Stimulated activated CD4-positive, alpha-beta T cell treated with anti-CD3 and anti-CD28 coated beads, Interleukin-2, amount 100 ng/mL, for 48 hours (primary cell): ENCODE data around the gene SP5.
A peak's percentile ranks its signal among the peaks of the same experiment; 100 is the strongest.
"Not testable (repeated sequence)": the region's sequence is repeated elsewhere in the genome, so short reads cannot be mapped to it uniquely, and the experiment has no call there.

ENCODE experiments used
- DNase-seq, 2 donors: peaks; one replicate each; pipeline ENCODE4 v3.0.0-alpha.2; 2020

The SP5 gene

DNA sequence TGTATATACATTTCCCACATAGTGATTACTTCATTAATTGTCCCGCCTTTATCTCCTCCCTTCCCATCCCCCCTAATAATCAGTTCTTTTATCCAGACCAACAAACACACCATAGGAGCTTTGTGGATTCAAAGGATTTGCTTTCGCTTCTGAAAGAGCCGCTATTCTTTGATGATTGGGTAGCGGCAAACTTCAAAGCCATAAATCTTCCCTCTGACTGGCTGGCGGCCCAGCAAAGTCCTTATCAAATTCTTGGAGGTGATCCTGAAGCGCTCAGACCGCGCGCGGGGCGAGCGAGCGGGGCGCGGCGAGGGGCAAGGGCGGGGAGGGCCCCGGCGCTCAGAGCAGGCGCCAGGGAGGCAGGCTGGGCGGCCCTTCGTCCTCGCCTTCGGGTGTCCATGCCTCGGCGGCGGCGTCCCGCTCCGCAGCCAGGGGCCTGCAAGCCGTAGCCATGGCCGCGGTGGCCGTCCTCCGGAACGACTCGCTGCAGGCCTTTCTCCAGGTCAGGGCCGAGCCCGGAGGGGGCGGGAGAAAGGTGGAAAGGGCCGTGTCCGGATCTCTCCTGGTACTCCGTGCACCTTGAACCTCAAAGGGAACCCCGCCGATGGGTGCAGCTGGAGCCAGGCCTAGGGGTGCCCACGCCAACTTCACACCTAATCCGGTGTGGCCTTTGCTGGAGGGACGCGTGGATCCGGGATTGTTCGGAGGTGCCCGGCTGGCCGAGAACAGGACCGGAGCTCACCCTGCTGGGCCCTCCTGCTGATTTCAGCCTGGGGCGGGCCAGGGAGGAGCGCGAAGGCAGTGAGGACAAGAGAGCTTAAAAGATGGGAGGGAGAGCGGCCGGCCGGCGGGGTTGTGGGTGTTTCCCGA is at the start of gene SP5:
TSS of gene SP5 (plus strand) at position 276 of the 870 bp plus-strand sequence. CDS start at position 452, 176 bp downstream.
- DNase-seq = peak in 1 of 2 donors; percentile 11

DNA sequence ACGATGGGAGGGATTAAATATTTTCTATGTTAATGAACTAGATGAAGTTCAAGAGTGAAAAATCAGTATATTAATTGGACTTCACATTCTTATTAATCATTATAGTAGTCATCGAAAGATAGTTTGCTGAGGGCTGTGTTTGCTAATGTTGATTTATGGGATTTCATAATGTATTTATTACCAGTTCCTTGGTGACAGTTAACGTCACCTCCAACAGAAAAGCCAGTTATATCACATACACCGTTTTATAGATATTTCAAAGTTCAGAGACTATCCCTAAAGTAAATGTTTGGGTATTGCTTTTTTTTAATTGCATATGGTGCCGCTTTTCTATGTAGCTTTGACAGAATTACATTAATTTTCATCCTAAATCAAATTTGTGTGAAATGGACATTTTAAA is 49.4 kb upstream of the SP5 start:
- no peak for DNase-seq

DNA sequence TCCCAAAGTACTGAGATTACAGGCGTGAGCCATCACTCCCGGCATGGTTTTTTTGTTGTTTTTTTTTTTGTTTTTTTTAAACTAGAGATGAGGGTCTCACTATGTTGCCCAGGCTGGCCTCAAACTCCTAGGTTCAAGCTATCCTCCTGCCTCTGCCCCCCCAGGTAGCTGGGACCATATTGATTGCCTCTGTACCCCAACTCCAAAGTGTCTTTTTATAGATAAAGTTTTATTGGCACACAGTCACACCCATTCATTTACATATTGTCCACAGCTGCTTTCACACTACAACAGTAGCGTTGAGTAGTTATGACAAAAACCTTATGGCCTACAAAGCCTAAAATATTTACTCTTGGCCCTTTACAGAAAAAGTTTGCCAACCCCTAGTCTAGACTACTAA is 45.2 kb upstream of the SP5 start:
- DNase-seq = no peak

DNA sequence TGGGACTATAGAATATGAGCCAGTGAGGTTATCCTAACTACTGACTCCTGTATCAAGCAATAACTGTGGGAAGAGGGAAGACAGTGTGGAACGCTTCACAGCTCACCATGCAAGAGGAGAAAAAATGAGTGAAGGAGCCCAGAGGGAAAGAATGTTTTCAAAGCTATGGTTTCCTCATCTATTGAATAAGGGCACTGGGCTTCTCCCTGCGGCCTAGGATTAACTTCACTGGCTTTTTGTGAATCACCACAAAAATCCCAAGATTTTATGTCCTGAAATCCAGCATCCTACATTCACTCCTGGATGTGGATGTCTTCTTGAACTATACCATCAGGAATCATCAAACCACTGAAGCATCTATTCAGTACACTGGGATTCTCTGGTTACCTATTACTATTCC is 44.5 kb upstream of the SP5 start:
- DNase-seq = no peak

DNA sequence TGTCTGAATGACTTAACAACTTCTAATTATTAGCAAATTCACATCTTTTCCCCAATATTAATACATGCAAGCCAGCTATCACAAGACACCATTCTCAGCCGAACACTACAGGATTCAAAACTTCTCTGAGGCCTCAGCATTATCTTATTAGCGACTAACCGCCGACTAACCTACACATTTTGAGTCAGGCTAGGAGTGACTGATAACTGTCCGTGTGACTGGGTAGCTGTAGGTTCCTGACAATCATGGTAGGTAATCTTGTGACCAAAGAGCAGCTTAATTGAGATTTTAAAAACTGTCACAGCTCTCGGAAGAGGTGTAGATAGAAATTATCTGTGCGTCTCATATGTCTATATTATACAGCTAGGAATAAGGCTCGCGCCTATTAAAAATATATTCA is 44.1 kb upstream of the SP5 start:
- DNase-seq = no peak

DNA sequence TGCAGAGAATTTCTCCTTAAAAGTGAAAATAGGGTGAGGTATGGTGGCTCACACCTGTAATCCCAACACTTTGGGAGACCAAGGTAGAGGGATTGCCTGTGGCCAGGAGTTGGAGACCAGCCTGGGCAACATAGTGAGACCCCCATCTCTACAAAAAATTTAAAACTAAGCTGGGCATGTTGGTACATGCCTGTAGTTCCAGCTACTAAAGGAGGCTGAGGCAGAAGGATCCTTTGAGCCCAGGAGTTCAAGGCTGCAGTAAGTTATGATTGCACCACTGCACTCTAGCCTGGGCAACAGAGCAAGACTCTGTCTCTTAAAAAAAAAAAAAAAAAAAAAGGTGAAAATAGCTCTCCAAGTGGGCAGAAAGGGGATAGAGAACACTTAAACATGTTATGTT is 40.9 kb upstream of the SP5 start:
- not testable (repeated sequence) for DNase-seq

DNA sequence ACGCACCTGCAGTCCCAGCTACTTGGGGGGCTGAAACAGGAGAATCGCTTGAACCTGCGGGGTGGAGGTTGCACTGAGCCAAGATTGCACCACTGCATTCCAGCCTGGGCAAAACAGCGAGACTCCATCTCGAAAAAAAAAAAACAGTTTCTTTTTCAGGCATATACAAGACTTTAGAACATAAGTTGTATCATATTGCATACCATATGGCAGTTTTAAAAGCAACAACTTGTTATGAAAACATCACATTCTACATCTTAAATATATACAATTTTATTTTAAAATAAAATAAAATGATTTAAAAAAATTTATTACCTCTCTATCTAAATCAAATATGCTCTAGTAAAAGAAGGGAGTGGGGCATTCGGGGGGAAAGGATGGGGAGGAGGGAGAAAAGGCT is 39.4 kb upstream of the SP5 start:
- no peak for DNase-seq

DNA sequence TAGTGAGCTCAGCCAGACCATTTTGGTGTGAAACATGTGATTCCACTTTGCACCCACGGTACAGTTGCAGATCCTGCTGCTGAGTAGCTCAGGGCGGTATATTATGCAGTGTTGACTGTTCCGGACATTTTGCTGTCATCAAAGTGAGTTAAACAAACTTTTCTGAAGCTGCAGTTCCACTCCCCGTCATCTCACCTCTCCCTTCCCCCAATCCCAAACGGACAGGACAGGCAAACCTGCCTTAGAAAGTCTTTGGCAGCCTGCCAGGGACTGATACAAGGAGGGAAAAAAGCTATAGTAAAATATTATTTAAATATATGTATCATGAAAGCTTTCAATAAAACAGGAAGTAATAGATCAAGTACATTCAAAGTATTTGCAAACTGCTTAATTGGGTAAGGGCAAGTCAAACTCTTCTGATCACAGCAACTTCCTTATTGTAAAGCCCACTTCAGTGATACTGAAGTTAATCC is 35.5 kb upstream of the SP5 start:
- no peak for DNase-seq

DNA sequence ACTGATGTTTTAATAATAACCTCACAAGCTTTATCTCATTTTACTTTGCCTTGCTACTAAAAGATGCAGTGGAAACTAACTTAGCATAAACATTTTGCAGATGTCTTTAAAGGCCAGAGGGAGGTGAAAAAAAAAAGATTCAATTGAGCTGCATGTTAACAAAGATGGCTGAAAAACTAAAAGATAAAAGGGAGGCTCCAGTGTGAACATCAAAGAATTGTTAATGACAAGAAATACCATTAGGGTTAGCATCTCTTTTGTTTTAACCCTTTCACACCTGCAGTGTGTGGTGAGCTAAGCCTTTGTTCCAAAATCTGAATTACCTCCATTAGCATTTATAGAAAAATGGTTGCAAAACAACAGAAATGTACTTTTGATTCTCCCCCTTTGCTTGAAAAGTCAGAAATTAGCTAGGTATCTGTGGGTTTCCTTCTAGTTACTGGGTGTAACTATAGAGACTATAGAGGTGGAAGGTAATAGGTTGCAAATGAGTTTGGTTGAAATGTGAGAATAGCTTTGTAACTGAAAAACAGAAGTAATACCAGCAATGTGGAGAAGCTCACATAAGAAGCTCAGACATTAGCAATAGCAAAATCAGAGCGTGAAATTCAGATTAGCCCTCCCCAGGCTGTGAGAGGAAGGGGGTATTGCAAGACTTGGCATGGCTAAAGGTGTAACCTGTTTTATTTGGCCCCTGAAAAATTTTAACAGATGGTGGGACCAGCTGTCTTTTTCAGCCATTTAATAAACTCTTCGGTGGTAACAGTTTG is 34.8 kb upstream of the SP5 start:
- DNase-seq = no peak

DNA sequence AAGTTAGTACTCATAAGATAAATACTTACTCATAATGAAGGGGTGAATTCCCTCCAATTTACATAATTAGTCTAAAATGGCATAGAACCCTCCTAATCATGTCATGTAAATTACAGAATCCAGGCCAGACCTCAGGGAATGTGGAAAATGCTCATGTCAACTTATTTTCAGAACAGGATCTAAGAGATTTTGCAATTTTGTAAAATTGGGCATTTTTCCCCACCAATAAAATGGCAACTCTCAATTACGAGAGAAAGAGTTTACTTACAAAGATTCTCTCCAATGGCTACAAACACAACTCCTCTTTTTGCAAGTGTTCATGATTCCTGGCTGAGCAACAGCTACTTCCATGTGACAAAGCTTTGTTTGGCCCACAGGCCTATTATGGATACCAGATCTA is 33.8 kb upstream of the SP5 start:
- DNase-seq = no peak

DNA sequence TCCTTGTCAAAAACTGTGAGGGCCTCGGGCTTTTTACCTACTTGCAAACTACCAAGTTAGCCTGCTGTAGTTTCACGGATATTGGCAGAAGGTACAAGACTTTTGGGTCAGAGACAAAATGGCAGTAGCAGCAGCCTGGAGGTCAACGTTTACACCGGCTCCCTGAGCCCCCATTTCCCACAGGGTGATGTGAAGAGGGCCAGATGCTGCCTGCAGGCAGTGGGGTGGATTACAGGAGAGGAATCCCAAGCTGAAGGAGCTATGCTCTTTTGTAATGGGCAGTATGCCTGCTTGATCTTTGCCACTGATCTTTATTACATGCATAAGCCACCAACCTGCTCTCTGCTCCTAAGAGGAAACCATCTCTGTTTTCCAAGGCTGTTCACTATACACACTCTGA is 29.5 kb upstream of the SP5 start:
- DNase-seq = no peak

DNA sequence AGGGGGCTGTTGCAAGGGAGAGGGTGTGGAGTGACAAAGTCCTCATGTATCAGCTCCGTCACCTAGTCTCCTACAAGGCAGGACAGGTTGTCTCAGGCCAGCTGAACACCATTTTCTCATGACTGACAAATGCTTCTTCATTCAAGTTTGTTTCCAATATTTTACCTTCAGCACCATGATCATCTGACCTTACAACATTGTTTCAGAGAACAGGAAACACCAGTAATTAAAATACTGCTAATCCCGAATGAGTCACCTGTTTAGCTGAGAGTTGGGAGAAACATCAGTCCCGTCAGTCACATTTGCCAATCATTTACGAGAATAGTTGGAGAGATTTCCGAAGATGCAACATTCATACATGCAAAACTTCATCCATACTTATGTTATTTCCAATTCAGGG is 25.7 kb upstream of the SP5 start:
- no peak for DNase-seq

DNA sequence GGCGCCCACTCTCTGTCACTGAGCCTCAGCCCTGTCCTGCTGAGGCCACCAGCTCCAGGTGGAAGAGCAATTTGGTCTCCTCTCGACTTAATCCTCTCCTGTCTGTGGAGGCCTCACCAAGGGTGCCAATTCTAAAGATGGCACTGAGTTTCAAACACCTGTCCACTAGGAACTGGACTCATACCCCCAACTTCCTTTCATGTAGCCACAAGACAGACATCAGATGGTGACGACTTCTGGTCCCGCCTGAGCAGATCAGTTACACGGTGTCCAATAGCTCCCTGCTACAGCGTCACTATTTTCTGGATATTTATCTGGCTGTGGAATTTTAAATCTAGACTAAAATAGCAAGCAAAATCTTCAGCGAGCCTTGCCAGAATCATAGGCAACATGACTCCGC is 24.5 kb upstream of the SP5 start:
- DNase-seq = no peak

DNA sequence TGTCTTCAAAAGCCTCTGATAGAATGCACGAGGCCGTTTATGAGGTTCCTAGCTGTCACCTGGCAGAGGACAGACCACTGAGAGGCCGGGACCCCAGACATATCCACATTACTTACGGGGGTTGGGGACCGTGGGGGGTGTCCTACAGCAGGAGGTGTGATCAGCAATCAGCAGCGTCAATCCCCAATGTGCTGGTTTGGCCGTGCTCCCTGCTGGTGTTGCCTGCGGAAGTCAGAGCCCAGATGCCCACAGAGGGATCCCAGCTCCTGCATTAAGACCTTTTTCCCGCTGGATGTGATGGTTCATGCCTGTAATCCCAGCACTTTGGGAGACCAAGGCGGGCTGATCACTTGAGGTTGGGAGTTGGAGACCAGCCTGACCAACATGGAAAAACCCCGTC is 20.8 kb upstream of the SP5 start:
- DNase-seq = no peak

DNA sequence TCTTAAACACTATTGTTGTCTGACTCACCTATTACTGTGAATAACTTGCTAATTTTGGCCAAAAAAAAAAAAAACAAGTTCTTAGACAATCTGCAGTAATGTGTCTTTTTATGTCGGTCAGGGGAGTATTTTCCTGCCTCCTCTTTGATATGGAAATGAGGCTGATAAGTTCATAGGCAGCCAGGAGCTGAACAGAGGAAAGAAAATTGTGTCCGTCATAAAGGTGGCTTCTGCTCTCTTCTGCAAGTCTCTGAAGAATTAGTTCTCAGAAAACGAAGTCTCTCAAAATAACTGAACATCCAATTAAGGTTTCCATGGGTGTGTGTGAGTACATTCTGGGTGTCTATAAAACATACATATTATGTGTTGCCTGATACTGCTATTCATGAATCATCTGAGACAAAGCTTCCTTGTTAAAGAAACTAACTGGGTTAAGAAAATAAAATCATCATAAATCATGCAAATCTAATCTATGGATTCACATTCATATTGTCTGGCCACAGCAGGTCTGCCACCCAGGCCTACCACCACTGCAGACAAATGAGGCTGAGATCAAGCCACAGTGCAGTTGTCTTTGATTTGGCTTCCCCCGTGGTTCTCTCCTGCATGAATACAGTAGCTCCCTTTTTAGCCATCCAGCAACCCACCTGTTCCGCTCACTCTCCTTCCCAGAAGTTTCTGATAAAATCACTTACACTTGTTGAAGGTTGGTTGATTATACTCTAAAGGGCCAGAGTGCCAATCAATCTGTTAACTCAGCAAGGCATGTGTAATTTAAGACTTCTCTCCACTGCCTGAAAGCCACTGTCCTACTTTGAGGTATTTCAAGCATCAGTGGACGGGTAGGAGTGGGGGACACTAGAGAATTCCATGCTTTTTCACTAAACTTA is 19.4 kb upstream of the SP5 start:
- DNase-seq = no peak

DNA sequence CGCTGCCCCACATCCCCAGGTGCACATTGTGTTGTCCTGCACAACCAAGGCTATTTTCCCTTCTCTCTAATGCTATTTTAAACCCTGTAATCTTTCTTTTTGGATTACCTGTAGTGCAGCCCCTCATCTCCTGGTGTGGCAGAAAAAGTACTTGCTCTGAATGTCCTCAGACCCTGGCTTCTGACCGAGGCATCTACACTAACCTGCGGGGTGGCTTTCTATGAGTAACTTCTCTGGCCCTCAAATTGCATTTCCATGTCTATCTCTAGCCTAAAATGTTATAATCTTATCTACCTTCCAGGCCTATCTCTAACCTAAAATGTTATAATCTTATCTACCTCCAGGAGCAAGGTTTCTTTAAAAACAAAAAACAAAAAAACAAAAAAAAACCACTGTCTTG is 18.2 kb upstream of the SP5 start:
- DNase-seq = no peak

DNA sequence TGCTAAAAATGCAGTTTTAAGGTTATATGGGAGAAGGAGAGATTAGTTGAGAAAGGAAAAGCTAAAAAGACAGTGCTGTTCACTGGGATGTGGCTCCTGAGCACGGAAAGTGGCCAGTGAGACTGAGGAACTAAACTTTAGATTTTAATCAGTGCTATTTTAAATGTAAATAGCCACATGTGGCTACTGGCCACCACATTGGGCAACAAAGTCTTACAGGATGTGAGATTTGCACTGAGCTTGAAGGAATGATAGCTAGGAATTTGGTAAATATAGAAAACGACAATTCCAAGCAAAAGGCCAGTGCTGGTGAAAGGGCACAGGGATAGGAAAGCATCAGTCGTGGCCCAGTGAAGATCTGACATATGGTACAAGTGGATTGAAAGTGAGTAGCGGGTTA is 14.1 kb upstream of the SP5 start:
- DNase-seq = no peak

DNA sequence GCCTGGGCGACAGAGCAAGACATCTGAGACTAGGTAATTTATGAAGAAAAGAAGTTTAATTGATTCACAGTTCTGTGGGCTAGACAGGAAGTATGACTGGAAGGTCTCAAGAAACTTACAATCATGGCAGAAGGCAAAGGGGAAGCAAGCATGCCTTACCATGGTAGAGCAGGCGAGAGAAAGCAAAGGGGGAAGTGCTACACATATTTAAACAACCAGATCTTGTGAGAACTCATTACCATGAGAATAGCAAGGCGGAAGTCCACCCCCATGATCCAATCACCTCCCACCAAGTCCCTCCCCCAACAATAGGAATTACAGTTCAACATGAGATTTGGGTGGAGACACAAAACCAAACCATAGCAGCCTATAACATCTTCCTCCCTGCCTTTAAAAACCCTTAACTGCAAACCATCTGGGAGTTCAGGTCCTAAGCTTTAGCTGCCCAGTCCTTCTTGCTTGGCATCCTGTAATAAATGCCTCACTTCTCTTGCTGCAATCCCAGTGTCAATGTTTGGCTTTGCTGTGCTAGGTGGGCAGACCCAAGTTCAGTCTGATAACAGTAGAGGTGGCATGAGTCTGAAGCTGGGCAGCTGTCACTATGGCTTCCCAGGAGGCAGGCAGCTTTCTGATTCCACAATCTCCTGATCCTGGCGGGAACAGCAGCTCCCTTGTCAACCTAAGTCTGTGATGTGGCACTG is 11.2 kb upstream of the SP5 start:
- DNase-seq = no peak

DNA sequence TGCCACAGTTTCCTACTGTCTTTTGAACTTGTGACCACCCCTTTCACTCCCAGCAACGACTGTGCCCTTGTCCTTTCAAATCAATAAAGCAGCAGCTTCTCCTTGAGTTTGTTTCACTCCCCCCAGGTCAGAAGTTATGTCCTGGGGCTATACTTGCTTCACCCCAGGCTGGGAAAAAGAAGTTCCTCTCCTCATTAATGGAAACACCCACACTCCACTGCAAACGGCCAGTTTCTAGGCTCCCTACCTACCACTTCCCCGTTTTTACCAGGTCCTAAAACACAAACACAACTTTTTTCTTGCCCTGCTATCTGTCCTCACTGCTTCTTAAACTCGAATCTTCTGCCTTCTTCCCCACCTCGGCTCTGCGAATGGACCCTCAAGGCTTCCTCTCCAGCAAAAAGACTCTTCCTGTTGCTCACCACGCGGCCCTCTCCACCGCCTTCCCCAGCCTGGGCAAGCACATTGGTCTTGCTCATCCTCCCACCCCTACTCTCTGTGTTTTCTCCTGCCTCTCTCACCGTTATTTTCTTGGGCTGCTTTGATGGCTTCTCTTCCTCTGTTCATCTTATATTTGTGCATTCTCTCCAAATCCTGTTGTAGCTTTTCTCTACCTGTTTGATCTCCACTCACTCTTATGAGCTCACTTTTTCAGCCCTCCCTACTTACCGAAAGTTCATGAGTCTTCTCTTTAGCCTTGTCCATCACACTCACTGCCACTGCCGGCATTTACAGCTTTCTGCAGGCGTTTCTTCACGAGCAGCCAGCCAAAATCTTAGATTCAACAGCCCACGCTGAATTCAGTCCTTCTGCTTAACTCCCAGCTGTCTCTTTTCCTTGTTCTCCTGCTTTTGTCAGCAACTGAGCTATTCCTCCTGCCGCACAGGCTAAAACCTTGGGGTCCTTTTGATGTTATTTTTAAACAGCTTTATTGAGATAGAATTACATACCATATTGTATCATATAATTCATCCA is 7.0 kb upstream of the SP5 start:
- DNase-seq = no peak

DNA sequence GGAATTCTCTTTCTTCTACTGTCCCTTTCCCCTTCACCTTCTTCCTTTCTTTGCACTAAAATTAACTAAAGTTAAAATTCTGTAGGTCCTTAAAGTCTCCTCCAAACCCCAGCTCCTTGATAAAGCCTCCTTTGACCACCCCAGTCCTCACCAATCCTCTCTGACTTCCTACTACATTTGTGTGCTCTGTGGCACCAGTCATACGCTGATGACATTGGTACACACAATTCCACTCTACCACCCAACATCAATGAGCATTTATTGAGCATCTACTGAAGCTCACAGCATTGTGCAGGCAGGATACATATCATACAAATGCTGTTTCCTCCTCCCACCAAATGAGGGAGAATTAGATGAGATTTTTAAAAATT is 4.5 kb upstream of the SP5 start:
- no peak for DNase-seq

DNA sequence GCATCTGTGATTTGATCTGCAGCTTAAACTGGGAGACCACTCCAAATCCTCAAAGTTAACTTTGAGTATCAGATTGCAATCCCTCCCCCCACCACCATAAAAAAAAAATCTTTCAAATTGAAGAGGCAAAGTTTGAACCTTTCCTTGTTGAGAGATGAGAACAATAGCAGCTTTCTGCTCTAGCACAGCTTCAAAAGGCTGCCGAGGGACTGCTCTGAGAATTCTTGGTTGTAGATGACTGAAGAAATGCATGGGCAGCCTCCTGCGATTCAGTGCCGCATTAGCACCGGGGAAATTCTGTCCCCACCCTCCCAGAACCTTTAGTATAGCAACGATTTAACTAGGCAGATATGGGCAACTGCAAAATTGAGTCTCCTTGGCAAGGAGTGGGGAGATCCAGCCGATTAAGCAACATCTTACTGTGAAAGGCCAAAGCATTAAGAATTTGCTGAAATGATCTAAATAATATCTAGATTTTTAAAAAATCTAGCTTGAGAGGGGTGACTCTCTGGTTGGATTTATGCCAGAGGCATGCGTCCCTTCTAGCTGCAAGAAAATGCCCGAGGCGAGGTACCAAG is 3.9 kb upstream of the SP5 start:
- no peak for DNase-seq
